Measurements from ENCODE around the gene FGF12.
"Not testable (repeated sequence)": the region's sequence is repeated elsewhere in the genome, so short reads cannot be mapped to it uniquely, and the experiment has no call there.

- TF ChIP-seq, protein P1, sequence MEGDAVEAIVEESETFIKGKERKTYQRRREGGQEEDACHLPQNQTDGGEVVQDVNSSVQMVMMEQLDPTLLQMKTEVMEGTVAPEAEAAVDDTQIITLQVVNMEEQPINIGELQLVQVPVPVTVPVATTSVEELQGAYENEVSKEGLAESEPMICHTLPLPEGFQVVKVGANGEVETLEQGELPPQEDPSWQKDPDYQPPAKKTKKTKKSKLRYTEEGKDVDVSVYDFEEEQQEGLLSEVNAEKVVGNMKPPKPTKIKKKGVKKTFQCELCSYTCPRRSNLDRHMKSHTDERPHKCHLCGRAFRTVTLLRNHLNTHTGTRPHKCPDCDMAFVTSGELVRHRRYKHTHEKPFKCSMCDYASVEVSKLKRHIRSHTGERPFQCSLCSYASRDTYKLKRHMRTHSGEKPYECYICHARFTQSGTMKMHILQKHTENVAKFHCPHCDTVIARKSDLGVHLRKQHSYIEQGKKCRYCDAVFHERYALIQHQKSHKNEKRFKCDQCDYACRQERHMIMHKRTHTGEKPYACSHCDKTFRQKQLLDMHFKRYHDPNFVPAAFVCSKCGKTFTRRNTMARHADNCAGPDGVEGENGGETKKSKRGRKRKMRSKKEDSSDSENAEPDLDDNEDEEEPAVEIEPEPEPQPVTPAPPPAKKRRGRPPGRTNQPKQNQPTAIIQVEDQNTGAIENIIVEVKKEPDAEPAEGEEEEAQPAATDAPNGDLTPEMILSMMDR (CRISPR knock-in tag; IDR thresholded peaks at IDR 0.05), result not testable (repeated sequence)
- not testable (repeated sequence) for TF ChIP-seq BRD4 (CRISPR knock-in tag; IDR thresholded peaks at IDR 0.05); RAD21 (CRISPR knock-in tag; IDR thresholded peaks at IDR 0.05); STAT5B (CRISPR knock-in tag; IDR thresholded peaks at IDR 0.05); ZNF235 (CRISPR knock-in tag; IDR thresholded peaks at IDR 0.05; ENCODE audit: borderline replicate concordance); SP1 (IDR thresholded peaks at IDR 0.05); SP1 (CRISPR knock-in tag; IDR thresholded peaks at IDR 0.05); POLR2A (IDR thresholded peaks at IDR 0.05; ENCODE audit: insufficient read depth in 1 of 2, low read depth in 2 of 2, low read length in 2 of 2); TCF7 (IDR thresholded peaks at IDR 0.05; ENCODE audit: low read depth); ZEB1 (IDR thresholded peaks at IDR 0.05; ENCODE audit: insufficient replicate concordance, low read depth); HNRNPUL1 (IDR thresholded peaks at IDR 0.05; ENCODE audit: low read depth, low read length); ZNF639 (CRISPR knock-in tag; conservative IDR thresholded peaks at IDR 0.05); DR1 (CRISPR knock-in tag; IDR thresholded peaks at IDR 0.05); ZNF354B (CRISPR knock-in tag; IDR thresholded peaks at IDR 0.05); BHLHE40 (IDR thresholded peaks at IDR 0.05; ENCODE audit: low read length)
Observed at GRCh38 chr3:192576704-192577103, 150.6 kb downstream of the FGF12 start.

Data from HepG2 (cell line).